H7 (cell line): ENCODE results near the gene REN. TPM values are rescaled to one million over a fixed set of nuclear protein-coding genes. Genes with fewer than 3 reads are reported as not detected.

Experiments used
- DNase-seq: peaks from one replicate; pipeline ENCODE4 v3.0.0; 2012
- H3K27me3 ChIP-seq: 2 replicates; pipeline ENCODE4 v1.6.0; 2011; ENCODE audit warnings: mild to moderate bottlenecking, low read length; ENCODE audit not compliant: control insufficient read depth, insufficient read depth
- H3K36me3 ChIP-seq: replicated peaks from 2 replicates; pipeline ENCODE4 v1.5.1; 2011; ENCODE audit warnings: low read length; ENCODE audit not compliant: control insufficient read depth, insufficient read depth
- H3K4me3 ChIP-seq: 2 replicates; pipeline ENCODE4 v1.5.1; 2011; ENCODE audit warnings: low read depth, mild to moderate bottlenecking, control low read depth, low read length, moderate library complexity; ENCODE audit not compliant: insufficient read depth
- total RNA-seq: library from RNA; depleted of rRNA; stranded (reverse); fragments of >200 nt; shearing (Covaris generic); gene quantifications from 2 replicates; pipeline ENCODE4 v1.2.3, GENCODE V29; 2014

Gene REN
- total RNA-seq, 1 experiment from 2014 or later: not detected

- Histone ChIP-seq H3K4me3 (no peak overlapping the region), H3K27me3 (no peaks in the 10 kb centered on the region), H3K36me3 (peaks cover 40% of the 10 kb centered on the region)
- no peak for DNase-seq
Observed at GRCh38 chr1:204125759-204126351, 40.3 kb downstream of the REN start.

GRCh38 chr1:204124639-204125038, 41.5 kb downstream of the REN start:
- Histone ChIP-seq H3K36me3 (peaks cover 47% of the 10 kb centered on the region), H3K27me3 (no peaks in the 10 kb centered on the region), H3K4me3 (no peak overlapping the region)
- DNase-seq: no peak

- H3K4me3 ChIP-seq: no peak overlapping the region
- H3K36me3 ChIP-seq: peaks cover 52% of the 10 kb centered on the region
- no peaks in the 10 kb centered on the region for H3K27me3 ChIP-seq
- DNase-seq: peak; percentile 93
Observed at GRCh38 chr1:204123376-204123775, 42.8 kb downstream of the REN start.

GRCh38 chr1:204121840-204122555, 44.1 kb downstream of the REN start:
- H3K36me3 ChIP-seq: peaks cover 56% of the 10 kb centered on the region
- DNase-seq: no peak
- H3K4me3 ChIP-seq: no peak overlapping the region
- no peaks in the 10 kb centered on the region for H3K27me3 ChIP-seq

- Histone ChIP-seq H3K27me3 (no peaks in the 10 kb centered on the region), H3K4me3 (no peak overlapping the region), H3K36me3 (peaks cover 33% of the 10 kb centered on the region)
- no peak for DNase-seq
Observed at GRCh38 chr1:204116539-204116938, 49.6 kb downstream of the REN start.

- Histone ChIP-seq H3K27me3 (no peaks in the 10 kb centered on the region), H3K36me3 (peaks cover 25% of the 10 kb centered on the region), H3K4me3 (no peak overlapping the region)
- DNase-seq: no peak
Observed at GRCh38 chr1:204115116-204115515, 51.0 kb downstream of the REN start.

- DNase-seq: no peak
- Histone ChIP-seq H3K27me3 (no peaks in the 10 kb centered on the region), H3K36me3 (peaks cover 24% of the 10 kb centered on the region), H3K4me3 (no peak overlapping the region)
Observed at GRCh38 chr1:204114606-204115005, 51.5 kb downstream of the REN start.

- no peaks in the 10 kb centered on the region for H3K27me3 ChIP-seq
- no peak for DNase-seq
- H3K36me3 ChIP-seq: peaks cover 21% of the 10 kb centered on the region
- H3K4me3 ChIP-seq: no peak overlapping the region
Observed at GRCh38 chr1:204113896-204114295, 52.2 kb downstream of the REN start.

GRCh38 chr1:204112876-204113730, 53.0 kb downstream of the REN start:
- DNase-seq: no peak
- Histone ChIP-seq H3K4me3 (no peak overlapping the region), H3K27me3 (no peaks in the 10 kb centered on the region), H3K36me3 (peaks cover 19% of the 10 kb centered on the region)

- no peak for DNase-seq
- Histone ChIP-seq H3K4me3 (no peak overlapping the region), H3K36me3 (peaks cover 7% of the 10 kb centered on the region), H3K27me3 (no peaks in the 10 kb centered on the region)
Observed at GRCh38 chr1:204110894-204111633, 55.1 kb downstream of the REN start.

- Histone ChIP-seq H3K27me3 (no peaks in the 10 kb centered on the region), H3K4me3 (no peak overlapping the region)
- peak; percentile 95 for DNase-seq
Observed at GRCh38 chr1:204108312-204109141, 57.6 kb downstream of the REN start.

GRCh38 chr1:204107892-204108291, 58.2 kb downstream of the REN start:
- no peaks in the 10 kb centered on the region for H3K36me3 ChIP-seq
- H3K27me3 ChIP-seq: no peaks in the 10 kb centered on the region
- DNase-seq: no peak
- H3K4me3 ChIP-seq: no peak overlapping the region

More at GRCh38 chr1:204108312-204109141, 57.6 kb downstream of the REN start:
- no peaks in the 10 kb centered on the region for H3K36me3 ChIP-seq

- DNase-seq: no peak
- Histone ChIP-seq H3K36me3 (no peaks in the 10 kb centered on the region), H3K27me3 (no peaks in the 10 kb centered on the region), H3K4me3 (no peak overlapping the region)
Observed at GRCh38 chr1:204106825-204107224, 59.3 kb downstream of the REN start.

GRCh38 chr1:204105131-204105515, 61.0 kb downstream of the REN start:
- Histone ChIP-seq H3K36me3 (no peaks in the 10 kb centered on the region), H3K27me3 (no peaks in the 10 kb centered on the region), H3K4me3 (no peak overlapping the region)
- no peak for DNase-seq
